OCI-LY1 (cell line): ENCODE results near the gene TUBGCP6.

Experiments
- EZH2 ChIP-seq: fragments of 200-600 bp; sonication (generic), shearing (Covaris generic); IDR thresholded peaks from 2 replicates; pipeline ENCODE4 v1.8.0; 2017; ENCODE audit warnings: borderline replicate concordance, mixed run types, mild to moderate bottlenecking, antibody characterized with exemption, low read length, moderate library complexity, mixed read lengths
- TF ChIP-seq, protein P1 (sequence below): fragments of 200-600 bp; sonication (generic), shearing (Covaris generic); IDR thresholded peaks from 2 replicates; pipeline ENCODE4 v1.5.1; 2017; ENCODE audit warnings: mild to moderate bottlenecking, antibody characterized with exemption, low read length, moderate library complexity, mixed read lengths

DNA sequence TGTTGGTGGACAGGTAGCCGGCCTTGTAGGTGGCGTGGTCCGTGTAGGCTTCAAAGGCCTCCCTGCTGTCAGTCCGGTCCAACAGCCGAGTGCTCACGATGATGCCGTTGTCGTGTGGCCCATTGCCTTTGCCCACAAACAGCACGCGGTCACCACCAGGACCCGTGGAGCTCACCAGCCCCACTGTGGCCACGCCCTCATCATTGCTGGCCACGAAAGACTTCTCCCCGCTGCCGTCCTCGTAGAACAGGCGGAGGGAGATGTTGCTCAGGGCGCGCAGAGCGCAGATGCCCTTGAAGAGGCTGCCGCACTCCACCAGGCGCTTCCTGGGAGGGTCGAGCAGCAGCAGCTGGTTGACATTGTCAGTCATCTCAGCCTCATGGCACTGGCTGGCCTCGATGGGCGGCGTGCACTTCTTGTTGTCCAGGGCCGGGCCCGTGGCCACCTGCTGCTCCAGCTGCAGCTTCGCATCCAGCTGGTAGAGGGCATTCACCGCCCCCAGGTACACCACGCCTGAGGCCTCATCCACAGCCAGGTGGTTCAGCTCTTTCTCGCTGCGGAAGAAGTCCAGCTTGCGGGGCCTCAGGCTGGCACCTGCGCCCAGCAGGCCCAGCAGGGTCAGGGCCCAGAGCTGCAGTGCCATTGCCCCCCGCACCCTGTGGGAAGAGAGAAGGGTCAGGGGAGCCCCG lies 45.3 kb upstream of the TUBGCP6 start:
- TF ChIP-seq, protein P1, sequence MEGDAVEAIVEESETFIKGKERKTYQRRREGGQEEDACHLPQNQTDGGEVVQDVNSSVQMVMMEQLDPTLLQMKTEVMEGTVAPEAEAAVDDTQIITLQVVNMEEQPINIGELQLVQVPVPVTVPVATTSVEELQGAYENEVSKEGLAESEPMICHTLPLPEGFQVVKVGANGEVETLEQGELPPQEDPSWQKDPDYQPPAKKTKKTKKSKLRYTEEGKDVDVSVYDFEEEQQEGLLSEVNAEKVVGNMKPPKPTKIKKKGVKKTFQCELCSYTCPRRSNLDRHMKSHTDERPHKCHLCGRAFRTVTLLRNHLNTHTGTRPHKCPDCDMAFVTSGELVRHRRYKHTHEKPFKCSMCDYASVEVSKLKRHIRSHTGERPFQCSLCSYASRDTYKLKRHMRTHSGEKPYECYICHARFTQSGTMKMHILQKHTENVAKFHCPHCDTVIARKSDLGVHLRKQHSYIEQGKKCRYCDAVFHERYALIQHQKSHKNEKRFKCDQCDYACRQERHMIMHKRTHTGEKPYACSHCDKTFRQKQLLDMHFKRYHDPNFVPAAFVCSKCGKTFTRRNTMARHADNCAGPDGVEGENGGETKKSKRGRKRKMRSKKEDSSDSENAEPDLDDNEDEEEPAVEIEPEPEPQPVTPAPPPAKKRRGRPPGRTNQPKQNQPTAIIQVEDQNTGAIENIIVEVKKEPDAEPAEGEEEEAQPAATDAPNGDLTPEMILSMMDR = no peak
- no peak for TF ChIP-seq EZH2
